ENCODE results near the gene ZSWIM5. TPM values are rescaled to one million over a fixed set of nuclear protein-coding genes. Genes with fewer than 3 reads are reported as not detected.
"Not testable (repeated sequence)": the region's sequence is repeated elsewhere in the genome, so short reads cannot be mapped to it uniquely, and the experiment has no call there.

The ZSWIM5 gene
- total RNA-seq, 1 experiment from 2014 or later, result 1.4 TPM

- no peak overlapping the region for H3K9ac ChIP-seq (ENCODE audit: low read length)
- no peak overlapping the region for H3K4me2 ChIP-seq (ENCODE audit: low read length)
- no peaks in the 10 kb centered on the region for H3K4me1 ChIP-seq (ENCODE audit: insufficient read depth, low read length)
- no peaks in the 10 kb centered on the region for H3K36me3 ChIP-seq (ENCODE audit: low read depth, low read length)
- no peak overlapping the region for H3K27ac ChIP-seq (ENCODE audit: low read length)
- no peak overlapping the region for H3K4me3 ChIP-seq (ENCODE audit: low read length)
- BruUV-seq (replicated peaks), result no TSS peak
- POLR2A ChIA-PET (ENCODE audit: unreplicated experiment), result interaction anchor here (0.7 kb wide), 1 partner anchor 24 kb away, joined by 3 read pairs; no protein-coding TSS in a partner anchor
- intact Hi-C loops (cut with micrococcal nuclease), result no loop called here
- H3K9me2 ChIP-seq (replicated peaks; ENCODE audit: low read length), result no peaks in the 10 kb centered on the region
- DNase-seq (peak; percentile 33), ATAC-seq (no peak)
- H3K79me2 ChIP-seq (ENCODE audit: low read length), result no peaks in the 10 kb centered on the region
- no peaks in the 10 kb centered on the region for H3F3A ChIP-seq (ENCODE audit: low read length, unreplicated experiment)
- H4K20me1 ChIP-seq (ENCODE audit: low read length), result no peaks in the 10 kb centered on the region
- TF ChIP-seq EZH2 (IDR thresholded peaks at IDR 0.05; ENCODE audit: low read length, unreplicated experiment) (no peak), EZH2phosphoT487 (IDR thresholded peaks at IDR 0.05; ENCODE audit: borderline replicate concordance, low read length) (no peak), CTCF (conservative IDR thresholded peaks at IDR 0.05; ENCODE audit: low read depth, low read length) (no peak)
- no peak overlapping the region for H2AFZ ChIP-seq (ENCODE audit: low read length)
- H3K27me3 ChIP-seq (ENCODE audit: low read length), result no peaks in the 10 kb centered on the region
- H3K9me3 ChIP-seq (ENCODE audit: low read length), result no peaks in the 10 kb centered on the region
- CTCF ChIA-PET, result no interaction called here
Observed at GRCh38 chr1:45196863-45197262, 9.5 kb downstream of the ZSWIM5 start.

- no peaks in the 10 kb centered on the region for H3K27me3 ChIP-seq (ENCODE audit: low read length)
- H3K9ac ChIP-seq (ENCODE audit: low read length), result no peak overlapping the region
- no peak overlapping the region for H3K4me3 ChIP-seq (ENCODE audit: low read length)
- H3K9me2 ChIP-seq (replicated peaks; ENCODE audit: low read length), result no peaks in the 10 kb centered on the region
- ATAC-seq, result no peak
- H3F3A ChIP-seq (ENCODE audit: low read length, unreplicated experiment), result no peaks in the 10 kb centered on the region
- H3K79me2 ChIP-seq (ENCODE audit: low read length), result no peaks in the 10 kb centered on the region
- POLR2A ChIA-PET (ENCODE audit: unreplicated experiment), result no interaction called here
- no peak overlapping the region for H3K27ac ChIP-seq (ENCODE audit: low read length)
- H3K4me2 ChIP-seq (ENCODE audit: low read length), result no peak overlapping the region
- TF ChIP-seq CTCF (conservative IDR thresholded peaks at IDR 0.05; ENCODE audit: low read depth, low read length), result no peak
- no peak for TF ChIP-seq EZH2phosphoT487 (IDR thresholded peaks at IDR 0.05; ENCODE audit: borderline replicate concordance, low read length)
- no peak for TF ChIP-seq EZH2 (IDR thresholded peaks at IDR 0.05; ENCODE audit: low read length, unreplicated experiment)
- H3K4me1 ChIP-seq (ENCODE audit: insufficient read depth, low read length), result peaks cover 12% of the 10 kb centered on the region
- CTCF ChIA-PET, result no interaction called here
- H3K9me3 ChIP-seq (ENCODE audit: low read length), result no peaks in the 10 kb centered on the region
- DNase-seq, result no peak
- BruUV-seq (replicated peaks), result no TSS peak
- H2AFZ ChIP-seq (ENCODE audit: low read length), result no peak overlapping the region
- intact Hi-C loops (cut with micrococcal nuclease), result no loop called here
- no peaks in the 10 kb centered on the region for H3K36me3 ChIP-seq (ENCODE audit: low read depth, low read length)
- no peaks in the 10 kb centered on the region for H4K20me1 ChIP-seq (ENCODE audit: low read length)
Observed at GRCh38 chr1:45191418-45191783, 15.0 kb downstream of the ZSWIM5 start.

- no peaks in the 10 kb centered on the region for H3F3A ChIP-seq (ENCODE audit: low read length, unreplicated experiment)
- no peaks in the 10 kb centered on the region for H3K79me2 ChIP-seq (ENCODE audit: low read length)
- ChIA-PET CTCF (interaction anchor here (0.6 kb wide), 1 partner anchor 116 kb away, joined by 6 read pairs; no protein-coding TSS in a partner anchor), POLR2A (ENCODE audit: unreplicated experiment) (no interaction called here)
- H3K4me1 ChIP-seq (ENCODE audit: insufficient read depth, low read length), result peaks cover 12% of the 10 kb centered on the region
- BruUV-seq (replicated peaks), result no TSS peak
- H3K9me2 ChIP-seq (replicated peaks; ENCODE audit: low read length), result no peaks in the 10 kb centered on the region
- H3K9me3 ChIP-seq (ENCODE audit: low read length), result no peaks in the 10 kb centered on the region
- intact Hi-C loops (cut with micrococcal nuclease), result no loop called here
- no peak overlapping the region for H3K9ac ChIP-seq (ENCODE audit: low read length)
- H4K20me1 ChIP-seq (ENCODE audit: low read length), result no peaks in the 10 kb centered on the region
- H3K4me2 ChIP-seq (ENCODE audit: low read length), result no peak overlapping the region
- H3K27me3 ChIP-seq (ENCODE audit: low read length), result no peaks in the 10 kb centered on the region
- TF ChIP-seq EZH2phosphoT487 (IDR thresholded peaks at IDR 0.05; ENCODE audit: borderline replicate concordance, low read length) (no peak), CTCF (conservative IDR thresholded peaks at IDR 0.05; ENCODE audit: low read depth, low read length) (no peak), EZH2 (IDR thresholded peaks at IDR 0.05; ENCODE audit: low read length, unreplicated experiment) (no peak)
- no peak overlapping the region for H3K27ac ChIP-seq (ENCODE audit: low read length)
- DNase-seq, result peak; percentile 50
- peak; percentile 70 for ATAC-seq
- H3K4me3 ChIP-seq (ENCODE audit: low read length), result no peak overlapping the region
- no peak overlapping the region for H2AFZ ChIP-seq (ENCODE audit: low read length)
- no peaks in the 10 kb centered on the region for H3K36me3 ChIP-seq (ENCODE audit: low read depth, low read length)
Observed at GRCh38 chr1:45187725-45188124, 18.7 kb downstream of the ZSWIM5 start.

GRCh38 chr1:45179918-45180519 is 26.4 kb downstream of the ZSWIM5 start:
- H3F3A ChIP-seq (ENCODE audit: low read length, unreplicated experiment); H3K79me2 ChIP-seq (ENCODE audit: low read length); H2AFZ ChIP-seq (ENCODE audit: low read length); DNase-seq; H3K27me3 ChIP-seq (ENCODE audit: low read length); H3K9me2 ChIP-seq (replicated peaks; ENCODE audit: low read length); H3K9ac ChIP-seq (ENCODE audit: low read length); POLR2A ChIA-PET (ENCODE audit: unreplicated experiment); H3K9me3 ChIP-seq (ENCODE audit: low read length); H4K20me1 ChIP-seq (ENCODE audit: low read length); intact Hi-C loops (cut with micrococcal nuclease); H3K4me2 ChIP-seq (ENCODE audit: low read length); H3K4me3 ChIP-seq (ENCODE audit: low read length); H3K36me3 ChIP-seq (ENCODE audit: low read depth, low read length); ATAC-seq; H3K27ac ChIP-seq (ENCODE audit: low read length); BruUV-seq (replicated peaks); H3K4me1 ChIP-seq (ENCODE audit: insufficient read depth, low read length); CTCF ChIA-PET: not testable (repeated sequence)

All from PC-3 (cell line).